Measurements from ENCODE around the gene TGM1.

- TF ChIP-seq CTCF (IDR thresholded peaks at IDR 0.05) = no peak
- no peak for TF ChIP-seq SMC3 (IDR thresholded peaks at IDR 0.05; ENCODE audit: low read depth, low read length)
- TF ChIP-seq GABPA (IDR thresholded peaks at IDR 0.05; ENCODE audit: low read depth) = no peak
- TF ChIP-seq POLR2AphosphoS5 (IDR thresholded peaks at IDR 0.05; ENCODE audit: low read depth, low read length) = no peak
- TF ChIP-seq EP300 (IDR thresholded peaks at IDR 0.05; ENCODE audit: borderline replicate concordance in 1 of 2, low read depth in 1 of 2, low read length in 1 of 2) = no peak
- TF ChIP-seq MAX (IDR thresholded peaks at IDR 0.05; ENCODE audit: low read depth) = no peak
- no peak for TF ChIP-seq REST (IDR thresholded peaks at IDR 0.05; ENCODE audit: low read depth, low read length)
- no peak for TF ChIP-seq FOSL2 (IDR thresholded peaks at IDR 0.05; ENCODE audit: borderline replicate concordance, low read depth)
- TF ChIP-seq EZH2phosphoT487 (IDR thresholded peaks at IDR 0.05; ENCODE audit: borderline replicate concordance, low read depth) = no peak
- TF ChIP-seq NFIC (IDR thresholded peaks at IDR 0.05; ENCODE audit: borderline replicate concordance) = no peak
- no peak for TF ChIP-seq MXI1 (IDR thresholded peaks at IDR 0.05; ENCODE audit: low read depth, low read length)
- no peak for TF ChIP-seq ELF1 (IDR thresholded peaks at IDR 0.05)
- TF ChIP-seq TAF1 (IDR thresholded peaks at IDR 0.05; ENCODE audit: borderline replicate concordance, low read depth, low read length) = no peak
Measured at GRCh38 chr14:24310646-24311604, 47.9 kb upstream of the TGM1 start, which contains the start of gene LTB4R.

All from SK-N-SH (cell line).